SK-N-SH (cell line): ENCODE measurements around the gene SMO. TPM values are rescaled to one million over a fixed set of nuclear protein-coding genes. Genes with fewer than 3 reads are reported as not detected.

Experiments
- CTCF ChIA-PET: fragments of 300-600, 350-600 bp; formaldehyde crosslinking; extraction: SDS; loops from one replicate; lab custom pipeline; 2021; lab: Yijun Ruan, JAX
- POLR2A ChIA-PET: fragments of 350-600 bp; sonication (Branson Sonifier 250); formaldehyde crosslinking; extraction: SDS; loops from one replicate; lab custom pipeline; 2020; ENCODE audit warnings: antibody characterized with exemption, inconsistent platforms; lab: Yijun Ruan, JAX
- DNase-seq: peaks from one replicate; pipeline ENCODE4 v3.0.0; 2012
- H2AFZ ChIP-seq: fragments of 200-600 bp; sonication (generic); 2 replicates; pipeline ENCODE4 v1.8.1; 2016; ENCODE audit warnings: antibody characterized with exemption, mild to moderate bottlenecking, low read depth
- H3F3A ChIP-seq: fragments of 200-600 bp; sonication (generic); replicated peaks from 2 replicates; pipeline ENCODE3; 2016; ENCODE audit warnings: antibody characterized with exemption, mild to moderate bottlenecking; ENCODE audit not compliant: insufficient read depth
- H3K27ac ChIP-seq, 2 experiments: fragments of 200-500 bp in 1 of 2; fragments of 200-600 bp in 1 of 2; sonication (Bioruptor generic) in 1 of 2; sonication (generic), shearing (Covaris generic) in 1 of 2; 2 replicates each; pipeline versions ENCODE4 v1.5.1 to v1.6.1; 2014 to 2016; ENCODE audit warnings: low read depth in 2 of 2, inconsistent platforms in 1 of 2, low read length in 1 of 2, mild to moderate bottlenecking in 1 of 2, mixed read lengths in 1 of 2
- H3K27me3 ChIP-seq: fragments of 200-600 bp; sonication (generic), shearing (Covaris generic); 2 replicates; pipeline ENCODE4 v1.6.1; 2016; ENCODE audit warnings: mixed run types; ENCODE audit not compliant: insufficient read depth
- H3K36me3 ChIP-seq, 2 experiments: fragments of 200-500 bp in 1 of 2; fragments of 200-600 bp in 1 of 2; sonication (Bioruptor generic) in 1 of 2; sonication (generic) in 1 of 2; replicated peaks in 1 of 2; 2 replicates each; pipeline versions ENCODE3 to v1.5.1; 2014 to 2016; ENCODE audit warnings: low read length in 1 of 2, mild to moderate bottlenecking in 1 of 2; ENCODE audit not compliant: insufficient read depth in 2 of 2, control insufficient read depth in 1 of 2
- H3K4me1 ChIP-seq, 2 experiments: fragments of 200-500 bp in 1 of 2; fragments of 200-600 bp in 1 of 2; sonication (Bioruptor generic) in 1 of 2; sonication (generic), shearing (Covaris generic) in 1 of 2; 2 replicates each; pipeline versions ENCODE4 v1.5.1 to v1.6.1; 2014 to 2016; ENCODE audit warnings: low read depth in 1 of 2, low read length in 1 of 2, mixed run types in 1 of 2; ENCODE audit not compliant: insufficient read depth in 2 of 2, control insufficient read depth in 1 of 2
- H3K4me2 ChIP-seq: fragments of 200-600 bp; sonication (generic), shearing (Covaris generic); 2 replicates; pipeline ENCODE4 v1.6.1; 2017; ENCODE audit warnings: mixed run types
- H3K4me3 ChIP-seq, 2 experiments: fragments of 200-500 bp in 1 of 2; fragments of 200-600 bp in 1 of 2; sonication (Bioruptor generic) in 1 of 2; sonication (generic), shearing (Covaris generic) in 1 of 2; 2 replicates each; pipeline versions ENCODE4 v1.5.1 to v1.8.1; 2014 to 2016; ENCODE audit warnings: low read depth in 2 of 2, inconsistent platforms in 1 of 2, low read length in 1 of 2, mild to moderate bottlenecking in 1 of 2, mixed read lengths in 1 of 2, moderate library complexity in 1 of 2
- H3K79me2 ChIP-seq: fragments of 200-600 bp; sonication (generic); 2 replicates; pipeline ENCODE4 v1.8.1; 2017; ENCODE audit warnings: mild to moderate bottlenecking; ENCODE audit not compliant: insufficient read depth
- H3K9ac ChIP-seq: fragments of 200-600 bp; sonication (generic); 2 replicates; pipeline ENCODE4 v1.6.1; 2017; ENCODE audit warnings: mixed run types
- H3K9me2 ChIP-seq: fragments of 200-600 bp; sonication (generic); 2 replicates; pipeline ENCODE4 v1.6.1; 2017; ENCODE audit warnings: mixed run types
- H3K9me3 ChIP-seq: fragments of 200-600 bp; sonication (generic); 2 replicates; pipeline ENCODE4 v1.6.1; 2017; ENCODE audit warnings: mixed run types, mild to moderate bottlenecking, moderate library complexity
- H4K20me1 ChIP-seq: fragments of 200-600 bp; sonication (generic); 2 replicates; pipeline ENCODE4 v1.6.1; 2017; ENCODE audit warnings: mild to moderate bottlenecking, mixed run types; ENCODE audit not compliant: insufficient read depth
- CHD2 ChIP-seq: fragments of 150-350 bp; IDR thresholded peaks from 2 replicates; pipeline ENCODE4 v1.6.1; 2018; ENCODE audit warnings: low read length; ENCODE audit not compliant: partially characterized antibody
- FOSL2 ChIP-seq: IDR thresholded peaks from 2 replicates; pipeline ENCODE4 v1.4.0; 2012; ENCODE audit warnings: low read depth, mild to moderate bottlenecking, moderate library complexity, borderline replicate concordance
- FOXM1 ChIP-seq: IDR thresholded peaks from 2 replicates; pipeline ENCODE4 v1.4.0; 2012; ENCODE audit warnings: low read depth, mild to moderate bottlenecking
- GATA2 ChIP-seq: sonication (generic); formaldehyde crosslinking; IDR thresholded peaks from 2 replicates; pipeline ENCODE4 v1.5.0; 2020; ENCODE audit warnings: mild to moderate bottlenecking, missing genetic modification reagents
- JUND ChIP-seq: IDR thresholded peaks from 2 replicates; pipeline ENCODE4 v1.4.0; 2012
- RXRA ChIP-seq: IDR thresholded peaks from 2 replicates; pipeline ENCODE4 v1.4.0; 2012; ENCODE audit warnings: low read depth, mild to moderate bottlenecking, borderline replicate concordance
- SIN3A ChIP-seq: IDR thresholded peaks from 2 replicates; pipeline ENCODE4 v1.6.1; 2012; ENCODE audit warnings: low read depth, mild to moderate bottlenecking, low read length, moderate library complexity, borderline replicate concordance
- SMC3 ChIP-seq: IDR thresholded peaks from 2 replicates; pipeline ENCODE4 v1.6.1; 2012; ENCODE audit warnings: low read depth, low read length, improper control_type of control experiment
- WGBS: methylation state at CpG from one replicate; pipeline ENCODE4 v1.1.6; 2017; ENCODE audit warnings: low lambda C conversion rate; 5-methylcytosine and 5-hydroxymethylcytosine counted together
- polyA plus RNA-seq, 3 experiments: library from polyadenylated mRNA; depleted of rRNA; stranded (reverse); fragments of >200 nt; gene quantifications; 2 replicates each; pipeline ENCODE4 v1.2.3, GENCODE V29; 2012
- TF ChIP-seq, protein P1 (sequence below): IDR thresholded peaks from 2 replicates; pipeline ENCODE4 v1.4.0; 2012; ENCODE audit warnings: low read depth, borderline replicate concordance
- TF ChIP-seq, protein P2 (sequence below): fragments of 200-600 bp; sonication (generic); IDR thresholded peaks from 2 replicates; pipeline ENCODE4 v1.6.1; 2017; ENCODE audit warnings: antibody characterized with exemption, mild to moderate bottlenecking, moderate library complexity
- TF ChIP-seq, protein P3 (sequence below): IDR thresholded peaks from 2 replicates; pipeline ENCODE4; 2012
- TF ChIP-seq, protein P4 (sequence below): fragments of 150-350 bp; IDR thresholded peaks from 2 replicates; pipeline ENCODE4 v1.6.1; 2017; ENCODE audit warnings: antibody characterized with exemption, low read length, low read depth, borderline replicate concordance

The SMO gene
- polyA plus RNA-seq, 1 of the 3 experiments (the other 2 are of a cell fraction) = 37.0 TPM

DNA sequence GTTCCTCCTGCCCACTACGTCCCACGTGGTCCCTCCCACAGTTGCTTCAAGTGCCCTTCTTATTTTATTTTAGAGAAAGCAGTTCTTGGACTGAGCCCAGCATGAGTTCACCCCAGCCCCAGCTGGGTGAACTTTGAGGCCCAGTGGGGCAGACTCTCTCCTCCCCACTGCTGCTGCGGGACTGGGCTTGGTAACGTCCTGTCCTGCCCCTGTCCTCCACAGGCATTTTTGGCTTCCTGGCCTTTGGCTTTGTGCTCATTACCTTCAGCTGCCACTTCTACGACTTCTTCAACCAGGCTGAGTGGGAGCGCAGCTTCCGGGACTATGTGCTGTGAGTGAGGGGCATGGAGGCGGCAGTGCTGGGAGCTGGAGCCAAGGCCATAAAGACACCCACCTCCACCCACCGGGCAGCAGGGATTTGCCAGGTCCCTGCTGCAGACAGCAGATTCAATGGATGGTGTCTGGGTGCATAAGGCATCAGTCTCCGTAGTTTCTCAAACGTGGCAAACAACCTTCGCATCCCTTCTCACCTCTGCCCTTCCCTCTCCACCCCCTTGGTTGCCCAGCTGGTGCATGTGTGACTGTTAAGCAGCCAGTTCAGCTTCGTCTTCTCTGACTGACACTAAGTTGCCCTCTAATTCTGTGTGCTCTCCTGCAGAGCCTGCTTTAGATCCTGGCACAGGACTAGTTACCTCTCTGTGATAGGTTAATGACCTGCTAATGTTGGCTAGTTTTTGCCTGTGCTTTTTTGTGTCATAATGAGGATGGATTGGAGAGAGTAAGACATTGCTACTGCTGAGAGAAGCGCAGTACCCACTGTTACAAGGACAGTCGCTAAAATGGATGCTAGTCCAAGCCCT is 20.9 kb downstream of the SMO start:
- Histone ChIP-seq H3K9ac (no peak overlapping the region), H3F3A (no peaks in the 10 kb centered on the region), H3K36me3 (peaks cover 18 to 38% of the 10 kb centered on the region in 2 experiments), H3K4me1 (peaks cover 0 to 6% of the 10 kb centered on the region in 2 experiments; a peak in 1 of 4 replicates), H2AFZ (no peak overlapping the region), H3K27ac (no peak overlapping the region), H3K4me3 (no peak overlapping the region), H3K4me2 (no peak overlapping the region), H3K27me3 (no peaks in the 10 kb centered on the region), H3K9me2 (no peaks in the 10 kb centered on the region), H3K9me3 (no peaks in the 10 kb centered on the region), H3K79me2 (no peaks in the 10 kb centered on the region), H4K20me1 (no peaks in the 10 kb centered on the region)
- CTCF ChIA-PET = interaction anchor here (0.6 to 14.2 kb wide), 19 partner anchors 10 to 1260 kb away, joined by 3 to 385 read pairs (median 4); partner anchors contain the start of gene AHCYL2
- no peak for TF ChIP-seq GATA2 (CRISPR knock-in tag)
- no peak for TF ChIP-seq CHD2
- TF ChIP-seq, protein P1, sequence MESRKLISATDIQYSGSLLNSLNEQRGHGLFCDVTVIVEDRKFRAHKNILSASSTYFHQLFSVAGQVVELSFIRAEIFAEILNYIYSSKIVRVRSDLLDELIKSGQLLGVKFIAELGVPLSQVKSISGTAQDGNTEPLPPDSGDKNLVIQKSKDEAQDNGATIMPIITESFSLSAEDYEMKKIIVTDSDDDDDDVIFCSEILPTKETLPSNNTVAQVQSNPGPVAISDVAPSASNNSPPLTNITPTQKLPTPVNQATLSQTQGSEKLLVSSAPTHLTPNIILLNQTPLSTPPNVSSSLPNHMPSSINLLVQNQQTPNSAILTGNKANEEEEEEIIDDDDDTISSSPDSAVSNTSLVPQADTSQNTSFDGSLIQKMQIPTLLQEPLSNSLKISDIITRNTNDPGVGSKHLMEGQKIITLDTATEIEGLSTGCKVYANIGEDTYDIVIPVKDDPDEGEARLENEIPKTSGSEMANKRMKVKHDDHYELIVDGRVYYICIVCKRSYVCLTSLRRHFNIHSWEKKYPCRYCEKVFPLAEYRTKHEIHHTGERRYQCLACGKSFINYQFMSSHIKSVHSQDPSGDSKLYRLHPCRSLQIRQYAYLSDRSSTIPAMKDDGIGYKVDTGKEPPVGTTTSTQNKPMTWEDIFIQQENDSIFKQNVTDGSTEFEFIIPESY = no peak
- TF ChIP-seq, protein P2, sequence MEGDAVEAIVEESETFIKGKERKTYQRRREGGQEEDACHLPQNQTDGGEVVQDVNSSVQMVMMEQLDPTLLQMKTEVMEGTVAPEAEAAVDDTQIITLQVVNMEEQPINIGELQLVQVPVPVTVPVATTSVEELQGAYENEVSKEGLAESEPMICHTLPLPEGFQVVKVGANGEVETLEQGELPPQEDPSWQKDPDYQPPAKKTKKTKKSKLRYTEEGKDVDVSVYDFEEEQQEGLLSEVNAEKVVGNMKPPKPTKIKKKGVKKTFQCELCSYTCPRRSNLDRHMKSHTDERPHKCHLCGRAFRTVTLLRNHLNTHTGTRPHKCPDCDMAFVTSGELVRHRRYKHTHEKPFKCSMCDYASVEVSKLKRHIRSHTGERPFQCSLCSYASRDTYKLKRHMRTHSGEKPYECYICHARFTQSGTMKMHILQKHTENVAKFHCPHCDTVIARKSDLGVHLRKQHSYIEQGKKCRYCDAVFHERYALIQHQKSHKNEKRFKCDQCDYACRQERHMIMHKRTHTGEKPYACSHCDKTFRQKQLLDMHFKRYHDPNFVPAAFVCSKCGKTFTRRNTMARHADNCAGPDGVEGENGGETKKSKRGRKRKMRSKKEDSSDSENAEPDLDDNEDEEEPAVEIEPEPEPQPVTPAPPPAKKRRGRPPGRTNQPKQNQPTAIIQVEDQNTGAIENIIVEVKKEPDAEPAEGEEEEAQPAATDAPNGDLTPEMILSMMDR = no peak
- TF ChIP-seq, protein P3, sequence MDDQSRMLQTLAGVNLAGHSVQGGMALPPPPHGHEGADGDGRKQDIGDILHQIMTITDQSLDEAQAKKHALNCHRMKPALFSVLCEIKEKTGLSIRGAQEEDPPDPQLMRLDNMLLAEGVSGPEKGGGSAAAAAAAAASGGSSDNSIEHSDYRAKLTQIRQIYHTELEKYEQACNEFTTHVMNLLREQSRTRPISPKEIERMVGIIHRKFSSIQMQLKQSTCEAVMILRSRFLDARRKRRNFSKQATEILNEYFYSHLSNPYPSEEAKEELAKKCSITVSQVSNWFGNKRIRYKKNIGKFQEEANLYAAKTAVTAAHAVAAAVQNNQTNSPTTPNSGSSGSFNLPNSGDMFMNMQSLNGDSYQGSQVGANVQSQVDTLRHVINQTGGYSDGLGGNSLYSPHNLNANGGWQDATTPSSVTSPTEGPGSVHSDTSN = no peak
- no peak for TF ChIP-seq SMC3
- no peak for TF ChIP-seq FOSL2
- no peak for TF ChIP-seq SIN3A
- no peak for TF ChIP-seq FOXM1
- TF ChIP-seq JUND = no peak
- TF ChIP-seq, protein P4, sequence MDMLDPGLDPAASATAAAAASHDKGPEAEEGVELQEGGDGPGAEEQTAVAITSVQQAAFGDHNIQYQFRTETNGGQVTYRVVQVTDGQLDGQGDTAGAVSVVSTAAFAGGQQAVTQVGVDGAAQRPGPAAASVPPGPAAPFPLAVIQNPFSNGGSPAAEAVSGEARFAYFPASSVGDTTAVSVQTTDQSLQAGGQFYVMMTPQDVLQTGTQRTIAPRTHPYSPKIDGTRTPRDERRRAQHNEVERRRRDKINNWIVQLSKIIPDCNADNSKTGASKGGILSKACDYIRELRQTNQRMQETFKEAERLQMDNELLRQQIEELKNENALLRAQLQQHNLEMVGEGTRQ = no peak
- no peak for TF ChIP-seq RXRA
- WGBS = 91% methylated on average over 15 of the region's 15 CpGs
- POLR2A ChIA-PET = interaction anchor here (1.5 kb wide), 1 partner anchor 45 kb away, joined by 3 read pairs; no protein-coding TSS in a partner anchor
- DNase-seq = no peak
